H1 (cell line): ENCODE data around the gene ACACA. TPM values are rescaled to one million over a fixed set of nuclear protein-coding genes. Genes with fewer than 3 reads are reported as not detected.

Source experiments
- MAX ChIP-seq: IDR thresholded peaks from 2 replicates; pipeline ENCODE4 v1.6.1; 2012; ENCODE audit warnings: inconsistent platforms
- SIN3A ChIP-seq, 2 experiments: IDR thresholded peaks in 1 of 2; conservative IDR thresholded peaks in 1 of 2; 2 replicates each; pipeline ENCODE4 v1.6.1; 2011 to 2012; ENCODE audit warnings: low read length in 2 of 2, improper control_type of control experiment in 1 of 2, low read depth in 1 of 2, mild to moderate bottlenecking in 1 of 2
- SP1 ChIP-seq: IDR thresholded peaks from 2 replicates; pipeline ENCODE4 v1.6.1; 2011; ENCODE audit warnings: low read depth, low read length
- polyA plus RNA-seq, 7 experiments: library from polyadenylated mRNA; depleted of rRNA in 3 of 7; stranded (reverse) in 5 of 7; unstranded in 2 of 7; fragments of >200 nt in 5 of 7; fragments of 200-250 nt in 2 of 7; gene quantifications; 1 replicate in 5 of 7; 2 replicates in 1 of 7; 4 replicates in 1 of 7; pipeline versions ENCODE4 v1.2.1 to v1.2.3, GENCODE V29; 2011 to 2013; ENCODE audit warnings: missing spikeins in 2 of 7, mixed read lengths in 2 of 7
- total RNA-seq: library from RNA; stranded (reverse); fragmentation: NEBNext Ultra II Directional; extraction: Animal tissue kit (Norgen Biotek cat#: 25700); gene quantifications from 2 replicates; pipeline ENCODE4 v1.2.1, GENCODE V29; 2021

ACACA gene
- total and polyA plus RNA-seq, 2 of the 8 experiments (the other 6 are each of a cell fraction or from before 2014, with no cell fraction given): 74.0 to 160 TPM

- TF ChIP-seq MAX (no peak), SP1 (no peak), SIN3A (conservative IDR thresholded peaks at IDR 0.05 in 1 of 2, IDR thresholded peaks at IDR 0.05 in 1 of 2; ENCODE audit: low read depth in 1 of 2, low read length in 2 of 2) (no peak)
- TF ChIP-seq, all 59 proteins: peak for 0
Measured at GRCh38 chr17:37124821-37125173, 281.8 kb downstream of the ACACA start (continued).
